ENCODE data around the gene GALC. TPM values are rescaled to one million over a fixed set of nuclear protein-coding genes. Genes with fewer than 3 reads are reported as not detected.

The GALC gene
- total RNA-seq, 1 donor from 2014 or later, result 12.1 TPM

DNA sequence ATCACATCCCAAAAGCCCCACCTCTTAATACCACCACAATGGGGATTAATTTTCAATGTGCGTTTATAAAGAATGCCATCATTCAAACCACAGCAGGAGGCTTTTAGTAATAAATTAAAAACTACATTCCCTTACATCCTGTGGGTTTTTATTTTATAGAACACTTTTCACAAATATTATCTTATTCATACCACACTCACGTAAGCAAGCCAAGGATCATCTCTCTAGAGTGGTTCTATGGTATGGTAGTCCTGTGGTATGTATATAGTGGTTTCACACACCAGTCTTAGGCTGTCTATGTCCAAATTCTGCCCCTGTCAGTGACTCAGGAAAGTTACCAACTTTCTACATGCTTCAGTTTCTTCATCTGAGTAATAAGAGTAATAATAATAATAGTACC, 100.2 kb downstream of the GALC start:
- DNase-seq (ENCODE audit: low read depth), result no peak
- H3K4me3 ChIP-seq (ENCODE audit: low read depth, low read length), result no peak overlapping the region
- TF ChIP-seq, protein P1, sequence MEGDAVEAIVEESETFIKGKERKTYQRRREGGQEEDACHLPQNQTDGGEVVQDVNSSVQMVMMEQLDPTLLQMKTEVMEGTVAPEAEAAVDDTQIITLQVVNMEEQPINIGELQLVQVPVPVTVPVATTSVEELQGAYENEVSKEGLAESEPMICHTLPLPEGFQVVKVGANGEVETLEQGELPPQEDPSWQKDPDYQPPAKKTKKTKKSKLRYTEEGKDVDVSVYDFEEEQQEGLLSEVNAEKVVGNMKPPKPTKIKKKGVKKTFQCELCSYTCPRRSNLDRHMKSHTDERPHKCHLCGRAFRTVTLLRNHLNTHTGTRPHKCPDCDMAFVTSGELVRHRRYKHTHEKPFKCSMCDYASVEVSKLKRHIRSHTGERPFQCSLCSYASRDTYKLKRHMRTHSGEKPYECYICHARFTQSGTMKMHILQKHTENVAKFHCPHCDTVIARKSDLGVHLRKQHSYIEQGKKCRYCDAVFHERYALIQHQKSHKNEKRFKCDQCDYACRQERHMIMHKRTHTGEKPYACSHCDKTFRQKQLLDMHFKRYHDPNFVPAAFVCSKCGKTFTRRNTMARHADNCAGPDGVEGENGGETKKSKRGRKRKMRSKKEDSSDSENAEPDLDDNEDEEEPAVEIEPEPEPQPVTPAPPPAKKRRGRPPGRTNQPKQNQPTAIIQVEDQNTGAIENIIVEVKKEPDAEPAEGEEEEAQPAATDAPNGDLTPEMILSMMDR (conservative IDR thresholded peaks at IDR 0.05; ENCODE audit: low read depth, low read length), result no peak

GRCh38 chr14:87888136-87888999, 104.6 kb downstream of the GALC start:
- H3K4me3 ChIP-seq (ENCODE audit: low read depth, low read length), result no peak overlapping the region
- TF ChIP-seq, protein P1 (conservative IDR thresholded peaks at IDR 0.05; ENCODE audit: low read depth, low read length), result peak; percentile 73
- DNase-seq (ENCODE audit: low read depth), result no peak

DNA sequence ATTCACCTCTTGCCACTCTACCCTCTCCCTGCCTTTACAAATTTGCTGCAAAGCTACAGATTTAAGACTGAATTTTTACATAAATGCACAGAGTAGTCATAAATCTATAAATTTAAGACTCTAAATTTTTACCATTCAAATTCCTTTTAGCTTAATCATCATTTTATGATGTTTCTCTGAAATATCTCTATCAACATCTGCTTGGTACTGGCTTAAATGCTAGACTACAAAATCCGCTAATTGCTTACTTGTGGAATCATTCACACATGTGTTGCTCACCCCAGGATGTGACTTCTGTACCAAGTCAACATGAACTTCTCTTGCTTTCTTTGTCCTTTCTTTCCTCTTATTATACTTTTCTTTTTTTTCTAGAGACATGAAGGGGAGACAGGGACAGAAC, 109.2 kb downstream of the GALC start:
- TF ChIP-seq, protein P1 (conservative IDR thresholded peaks at IDR 0.05; ENCODE audit: low read depth, low read length), result no peak
- no peak overlapping the region for H3K4me3 ChIP-seq (ENCODE audit: low read depth, low read length)
- no peak for DNase-seq (ENCODE audit: low read depth)

Other genes starting within 250 kb of the GALC start
- not detected in 2 replicates for gene GPR65, start 12.0 kb upstream of the GALC start, total RNA-seq